HG03342 (cell line): ENCODE results near the gene TSEN2.
"Not testable (repeated sequence)": the region's sequence is repeated elsewhere in the genome, so short reads cannot be mapped to it uniquely, and the experiment has no call there.

Experiments
- ATAC-seq: cut with Tn5 transposase; IDR thresholded peaks from one replicate; pipeline ENCODE4 v1.9.1; 2021; ENCODE audit warnings: mild to moderate bottlenecking, moderate library complexity; ENCODE audit not compliant: unreplicated experiment

TSEN2 gene

DNA sequence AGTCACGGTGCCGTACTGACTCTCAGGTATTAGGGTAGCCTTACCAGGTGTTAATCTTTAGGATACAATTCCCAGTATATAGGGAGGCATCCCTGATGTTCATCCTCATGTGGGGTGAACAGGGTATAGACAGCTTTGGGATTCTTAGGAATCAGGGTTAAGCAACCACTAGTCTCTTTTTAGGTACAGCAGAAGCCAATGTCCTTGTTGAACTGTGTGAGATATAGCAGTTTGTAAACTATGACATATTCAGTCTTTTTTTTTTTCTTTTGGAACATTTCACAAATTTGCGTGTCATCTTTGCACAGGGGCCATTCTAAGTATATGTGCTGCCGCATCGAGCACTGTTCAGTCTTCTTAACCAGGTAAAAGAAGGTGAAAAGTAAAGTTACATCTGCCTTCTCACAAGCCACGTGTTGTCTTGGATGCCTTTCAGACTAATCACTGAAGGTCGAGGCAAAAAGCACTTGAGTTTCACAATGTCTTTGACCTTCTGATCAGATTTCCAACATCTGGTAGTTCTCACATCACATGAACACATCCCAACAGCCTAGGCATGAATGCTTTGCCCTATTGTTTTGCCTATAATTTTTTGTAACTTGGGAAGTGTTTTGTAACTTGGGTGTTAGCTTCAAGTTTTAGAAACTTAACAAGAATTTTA lies 17.2 kb downstream of the TSEN2 start:
- no peak for ATAC-seq

- ATAC-seq, result no peak
Measured at GRCh38 chr3:12503126-12503957, 19.1 kb downstream of the TSEN2 start.

- ATAC-seq, result no peak
Measured at GRCh38 chr3:12506201-12506709, 22.0 kb downstream of the TSEN2 start.

DNA sequence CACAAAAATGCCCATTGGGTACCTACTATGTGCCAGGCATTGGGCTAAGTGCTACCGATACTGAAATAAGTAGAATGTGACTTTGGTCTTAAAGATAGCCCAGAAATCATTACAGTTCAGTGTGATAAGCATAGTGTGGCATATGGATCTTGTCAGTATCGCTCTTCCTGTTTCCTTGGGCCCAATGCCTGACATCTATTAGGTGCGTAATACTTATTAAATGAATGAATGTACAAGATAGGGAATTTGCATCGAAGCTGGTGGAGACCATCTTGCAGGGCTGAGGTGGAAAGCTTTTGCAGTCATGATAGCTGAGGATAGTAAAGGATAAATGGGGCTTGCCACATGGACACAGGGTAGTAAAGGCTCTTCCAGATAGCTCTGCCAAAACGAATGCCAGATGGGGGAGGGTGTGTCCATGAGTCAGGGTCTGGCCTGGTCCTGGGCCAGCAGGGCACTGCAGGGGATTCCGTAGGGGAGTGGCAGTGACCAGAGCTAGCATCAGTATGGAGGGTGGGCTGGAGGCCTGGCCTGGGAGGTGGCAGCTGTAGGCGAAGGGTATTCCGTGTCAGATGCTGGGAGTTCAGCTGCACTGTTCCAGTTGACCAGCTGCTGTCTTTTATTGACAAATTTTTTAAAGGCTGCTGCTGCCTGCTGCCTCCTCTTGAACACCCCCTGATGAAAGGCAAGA lies 23.5 kb downstream of the TSEN2 start:
- ATAC-seq, result no peak

DNA sequence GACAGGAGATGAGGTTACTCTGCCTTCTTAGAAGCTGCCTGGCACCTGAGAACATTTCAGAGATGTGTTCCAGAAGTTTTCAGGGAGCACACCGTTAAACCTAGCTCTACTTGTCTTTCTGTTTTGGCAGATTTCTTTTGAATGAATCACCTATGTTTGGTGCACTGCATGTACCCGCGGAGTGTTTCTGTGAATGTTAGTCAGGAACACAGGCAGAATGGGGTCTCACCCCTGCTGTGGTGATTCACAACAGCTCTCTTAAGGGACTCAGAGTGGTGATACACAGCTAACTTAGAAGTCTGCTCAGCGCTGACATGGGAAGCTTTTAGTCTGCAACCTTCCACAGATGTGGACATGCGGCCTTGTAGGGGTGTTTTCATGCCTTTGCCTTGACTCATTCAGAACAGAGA lies 24.0 kb downstream of the TSEN2 start:
- ATAC-seq, result no peak

- no peak for ATAC-seq
Measured at GRCh38 chr3:12509466-12509865, 25.2 kb downstream of the TSEN2 start.

- ATAC-seq, result no peak
Measured at GRCh38 chr3:12512534-12513118, 28.3 kb downstream of the TSEN2 start.

DNA sequence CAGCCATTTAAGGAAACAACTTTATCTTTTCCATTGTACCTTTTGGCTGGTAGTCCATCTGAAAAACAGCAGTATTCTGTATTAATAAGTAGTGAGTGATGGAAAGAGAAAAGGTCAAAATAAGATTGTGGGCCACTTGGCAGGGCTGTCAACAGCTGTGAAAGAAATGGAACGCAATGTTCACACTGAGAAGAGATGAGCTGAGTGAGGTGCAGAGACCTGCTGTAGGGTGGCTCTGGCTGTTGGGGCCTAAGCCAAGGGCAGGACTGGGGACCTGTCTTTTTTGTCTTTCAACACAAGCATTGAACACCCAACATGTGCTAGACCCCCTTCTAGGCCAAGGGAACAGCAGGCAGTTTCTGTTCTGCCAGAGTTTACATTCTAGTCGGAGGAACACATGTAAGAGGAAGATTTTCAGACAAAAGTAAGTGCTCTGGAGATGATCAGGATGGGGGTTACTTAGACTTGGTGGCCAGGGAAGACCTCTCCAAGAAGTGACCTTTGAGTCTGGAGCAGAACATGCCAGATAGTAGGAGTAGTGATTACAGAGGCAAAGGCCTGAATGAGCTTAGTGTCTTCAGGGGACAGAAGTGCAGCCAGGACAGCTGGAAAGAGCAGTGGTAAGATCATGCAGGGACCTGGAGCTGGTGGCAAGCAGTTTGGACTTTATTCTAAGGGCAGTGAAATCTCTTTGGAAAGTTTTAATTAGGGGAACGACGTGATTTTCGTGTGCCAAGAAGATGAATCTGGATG lies 29.6 kb downstream of the TSEN2 start:
- ATAC-seq, result no peak

- no peak for ATAC-seq
Measured at GRCh38 chr3:12515631-12516030, 31.4 kb downstream of the TSEN2 start.

GRCh38 chr3:12516873-12517272 lies 32.6 kb downstream of the TSEN2 start:
- no peak for ATAC-seq

DNA sequence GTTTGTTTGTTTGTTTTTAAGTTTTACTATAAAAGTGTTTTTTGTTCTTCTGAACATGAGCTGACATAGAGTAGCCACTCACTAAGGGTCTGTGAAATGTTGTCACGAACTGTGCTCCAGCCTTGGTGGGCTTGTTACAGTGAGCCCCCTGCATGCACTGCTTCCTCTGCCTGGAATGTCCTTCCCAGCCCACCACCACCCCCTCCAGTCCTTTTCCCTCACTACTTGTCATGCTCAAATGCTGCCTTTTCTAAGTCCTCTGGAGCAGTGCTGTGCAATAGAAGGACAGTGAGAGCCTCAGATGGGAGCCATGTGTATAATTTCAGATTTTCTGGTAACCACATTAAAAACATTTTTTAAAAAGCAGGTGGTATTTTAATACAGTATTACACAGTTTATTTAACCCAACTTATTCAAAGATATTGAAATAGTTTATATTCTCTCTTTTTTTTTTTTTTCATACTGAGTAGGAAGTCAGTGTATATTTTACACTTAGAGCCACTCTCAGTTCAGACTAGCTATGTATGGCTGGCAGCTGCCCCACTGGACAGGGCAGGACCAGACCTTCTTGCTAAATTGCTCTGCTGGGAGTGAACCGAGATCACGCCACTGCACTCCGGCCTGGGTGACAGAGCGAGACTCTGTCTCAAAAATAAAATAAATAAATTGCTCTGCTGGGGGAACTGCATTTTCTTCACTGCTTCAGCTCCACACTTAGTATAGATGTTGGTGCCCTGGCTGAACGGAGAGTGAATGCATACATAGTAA lies 34.2 kb downstream of the TSEN2 start:
- ATAC-seq, result no peak

DNA sequence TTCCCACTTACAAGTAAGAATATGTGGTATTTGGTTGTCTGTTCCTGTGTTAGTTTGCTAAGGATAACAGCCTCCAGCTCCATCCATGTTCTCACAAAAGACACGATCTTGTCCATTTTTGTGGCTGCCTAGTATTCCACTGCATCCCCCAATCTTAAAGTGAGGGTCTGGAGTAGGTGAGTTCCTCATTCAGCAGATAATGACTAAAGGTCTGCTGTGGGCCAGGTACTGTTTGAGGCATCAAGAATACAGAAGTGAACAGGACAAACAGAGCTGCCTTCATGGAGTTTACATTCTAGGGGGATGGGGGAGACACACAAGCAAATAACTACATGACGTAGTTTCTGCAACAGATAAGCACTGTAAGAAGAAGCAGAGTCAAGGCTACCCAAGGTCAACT lies 36.7 kb downstream of the TSEN2 start:
- no peak for ATAC-seq

GRCh38 chr3:12522721-12523120 lies 38.4 kb downstream of the TSEN2 start:
- no peak for ATAC-seq

DNA sequence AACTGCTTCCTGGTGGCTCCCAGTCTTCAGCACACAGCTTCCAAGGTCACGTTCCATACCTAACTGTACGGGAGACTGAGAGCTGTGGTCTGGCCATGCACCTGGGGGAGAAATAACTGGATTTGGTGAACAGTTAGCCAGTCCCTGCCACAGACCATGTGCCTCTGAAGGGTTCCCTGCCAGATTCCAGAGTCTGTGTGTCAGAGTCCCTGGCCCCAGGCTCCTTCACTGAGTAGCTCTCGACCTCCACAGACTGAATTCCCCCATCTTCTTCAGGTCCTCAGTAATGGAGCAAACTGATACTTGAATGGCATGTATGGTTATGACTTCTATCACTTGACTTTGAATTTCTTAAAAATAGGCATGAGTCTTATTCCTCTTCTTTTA lies 43.5 kb downstream of the TSEN2 start:
- no peak for ATAC-seq

- no peak for ATAC-seq
Measured at GRCh38 chr3:12532182-12532581, 47.9 kb downstream of the TSEN2 start.

GRCh38 chr3:12536423-12536822 lies 52.1 kb downstream of the TSEN2 start:
- ATAC-seq, result no peak

- no peak for ATAC-seq
Measured at GRCh38 chr3:12541625-12542024, 57.3 kb downstream of the TSEN2 start.

DNA sequence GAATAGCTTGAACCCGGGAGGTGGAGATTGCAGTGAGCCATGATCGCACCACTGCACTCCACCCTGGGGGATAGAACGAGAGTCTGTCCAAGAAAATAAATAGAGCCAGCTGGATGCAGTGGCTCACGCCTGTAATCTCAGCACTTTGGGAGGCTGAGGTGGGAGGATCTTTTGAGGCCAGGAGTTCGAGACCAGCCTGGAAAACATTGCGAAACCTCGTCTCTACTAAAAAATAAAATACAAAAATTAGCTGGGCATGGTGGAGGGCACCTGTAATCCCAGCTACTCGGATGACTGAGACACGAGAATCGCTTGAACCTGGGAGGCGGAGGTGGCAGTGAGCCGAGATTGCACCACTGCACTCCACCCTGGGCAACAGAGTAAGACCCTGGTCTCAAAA lies 59.2 kb downstream of the TSEN2 start:
- ATAC-seq, result not testable (repeated sequence)

GRCh38 chr3:12544652-12545472 lies 60.6 kb downstream of the TSEN2 start:
- no peak for ATAC-seq
